T-cell (primary cell): ENCODE measurements around the gene MAP1LC3C. TPM values are rescaled to one million over a fixed set of nuclear protein-coding genes. Genes with fewer than 3 reads are reported as not detected.

Experiments used
- ATAC-seq, 4 experiments: fragments of 200-7000 bp in 3 of 4; fragments of 150-1000 bp in 1 of 4; cut with Tn5 transposase; replicated peaks in 1 of 4; 1 replicate in 3 of 4; 2 replicates in 1 of 4; pipeline ENCODE4 v1.10.0; 2021; ENCODE audit warnings: moderate library complexity in 3 of 4, mild to moderate bottlenecking in 2 of 4, moderate number of reproducible peaks in 1 of 4
- CTCF ChIA-PET, 2 donors: fragments of 300-600 bp; sonication (Branson Sonifier 250); formaldehyde crosslinking; loops; one replicate each; lab custom pipeline; 2022; ENCODE audit warnings: antibody characterized with exemption in 2 of 2; lab: Charles Lee
- POLR2A ChIA-PET, 2 donors: fragments of 300-600 bp; sonication (Branson Sonifier 250); formaldehyde crosslinking; loops; one replicate each; lab custom pipeline; 2022; ENCODE audit warnings: antibody characterized with exemption in 2 of 2; lab: Charles Lee
- DNase-seq, 35 experiments: peaks; one replicate each; pipeline versions ENCODE4 v3.0.0 to v3.0.0-alpha.2; 2013 to 2023
- H3K27ac ChIP-seq: one replicate; pipeline ENCODE4 v1.5.1; 2013; ENCODE audit warnings: low read length
- H3K27me3 ChIP-seq, 2 experiments: replicated peaks in 1 of 2; 1 replicate in 1 of 2; 2 replicates in 1 of 2; pipeline versions ENCODE4 v1.6.1 to v1.7.0; 2013; ENCODE audit warnings: low read length in 1 of 2, mixed read lengths in 1 of 2; ENCODE audit not compliant: control insufficient read depth in 2 of 2, insufficient read depth in 2 of 2; ENCODE audit errors: extremely low read depth in 1 of 2
- H3K36me3 ChIP-seq, 2 donors: 1 replicate in 1 of 2; 2 replicates in 1 of 2; pipeline versions ENCODE4 v1.6.1 to v1.7.0; 2013; ENCODE audit warnings: low read length in 1 of 2; ENCODE audit not compliant: control insufficient read depth in 2 of 2, insufficient read depth in 1 of 2; ENCODE audit errors: extremely low read depth in 1 of 2
- H3K4me1 ChIP-seq, 2 experiments: 1 replicate in 1 of 2; 2 replicates in 1 of 2; pipeline versions ENCODE4 v1.6.1 to v1.7.0; 2013; ENCODE audit warnings: low read length in 2 of 2, mixed read lengths in 1 of 2; ENCODE audit not compliant: insufficient read depth in 2 of 2, control insufficient read depth in 1 of 2; ENCODE audit errors: extremely low read depth in 1 of 2
- H3K4me3 ChIP-seq, 2 donors: 1 replicate in 1 of 2; 2 replicates in 1 of 2; pipeline versions ENCODE4 v1.5.1 to v1.7.0; 2013; ENCODE audit warnings: mild to moderate bottlenecking in 2 of 2, low read length in 1 of 2, moderate library complexity in 1 of 2; ENCODE audit not compliant: control insufficient read depth in 1 of 2; ENCODE audit errors: extremely low read depth in 1 of 2
- H3K9me3 ChIP-seq: 2 replicates; pipeline ENCODE4 v1.7.0; 2013
- H3K27ac Mint-ChIP-seq, 2 donors: one replicate each; pipeline ENCODE4 v1.8.0; 2020 to 2021; ENCODE audit warnings: mild to moderate bottlenecking in 2 of 2, mixed read lengths in 2 of 2
- H3K27me3 Mint-ChIP-seq, 2 donors: one replicate each; pipeline ENCODE4 v1.8.0; 2021 to 2022; ENCODE audit warnings: mixed read lengths in 2 of 2
- H3K36me3 Mint-ChIP-seq: one replicate; pipeline ENCODE4 v1.8.0; 2021; ENCODE audit warnings: mixed read lengths
- H3K4me1 Mint-ChIP-seq, 3 donors: one replicate each; pipeline ENCODE4 v1.8.0; 2020 to 2022; ENCODE audit warnings: mixed read lengths in 3 of 3, mild to moderate bottlenecking in 1 of 3
- H3K4me3 Mint-ChIP-seq, 3 donors: one replicate each; pipeline ENCODE4 v1.8.0; 2020 to 2022; ENCODE audit warnings: mild to moderate bottlenecking in 3 of 3, mixed read lengths in 3 of 3, moderate library complexity in 3 of 3
- H3K9me3 Mint-ChIP-seq, 3 donors: one replicate each; pipeline ENCODE4 v1.8.0; 2020 to 2022; ENCODE audit warnings: mixed read lengths in 3 of 3
- WGBS: methylation state at CpG from one replicate; pipeline ENCODE4 v1.1.5; 2013; ENCODE audit warnings: missing lambda C conversion rate; ENCODE audit not compliant: insufficient coverage; 5-methylcytosine and 5-hydroxymethylcytosine counted together
- total RNA-seq, 35 experiments: library from RNA in 6 of 35; stranded (reverse) in 6 of 35; fragments of 120-200 nt in 1 of 35; gene quantifications; one replicate each; pipeline versions ENCODE4 v1.2.1 to v1.2.4 and lab custom pipeline; 2013 to 2026

MAP1LC3C gene
- total RNA-seq, 5 donors from 2014 or later (not counting 1 experiment from before 2014, with no cell fraction given), result not detected

GRCh38 chr1:241985787-241986186 lies 13.1 kb downstream of the MAP1LC3C start:
- H3K9me3 Mint-ChIP-seq, result no peaks in the 10 kb centered on the region
- 70% methylated on average over 5 of the region's 10 CpGs for WGBS

GRCh38 chr1:241979926-241980325 lies 19.0 kb downstream of the MAP1LC3C start:
- DNase-seq (no peak), ATAC-seq (no peak)
- Mint-ChIP-seq H3K36me3 (no peaks in the 10 kb centered on the region), H3K4me1 (no peaks in the 10 kb centered on the region), H3K27ac (no peak overlapping the region), H3K27me3 (peaks cover 0 to 2% of the 10 kb centered on the region in 2 donors), H3K9me3 (no peaks in the 10 kb centered on the region), H3K4me3 (no peak overlapping the region)
- Histone ChIP-seq H3K9me3 (no peaks in the 10 kb centered on the region), H3K27ac (no peak overlapping the region), H3K36me3 (no peaks in the 10 kb centered on the region), H3K4me1 (no peaks in the 10 kb centered on the region), H3K4me3 (no peak overlapping the region), H3K27me3 (no peaks in the 10 kb centered on the region)
- no CpG with 5 or more reads among the region's 1 CpG for WGBS
- POLR2A ChIA-PET, result no interaction called here
- CTCF ChIA-PET, result no interaction called here

More at GRCh38 chr1:241985787-241986186, 13.1 kb downstream of the MAP1LC3C start:
- H3K36me3 ChIP-seq, result no peaks in the 10 kb centered on the region
- H3K9me3 ChIP-seq, result no peaks in the 10 kb centered on the region
- H3K4me3 ChIP-seq, result no peak overlapping the region
- H3K27ac Mint-ChIP-seq, result no peak overlapping the region
- H3K27ac ChIP-seq, result no peak overlapping the region
- no peaks in the 10 kb centered on the region for H3K36me3 Mint-ChIP-seq
- ATAC-seq (no peak), DNase-seq (peak in 1 of 35 experiments; percentile 15)
- no peak overlapping the region for H3K4me3 Mint-ChIP-seq
- ChIA-PET POLR2A (interaction anchor here in 1 of 2 donors (0.7 kb wide), 1 partner anchor 712 kb away, joined by 3 read pairs; no protein-coding TSS in a partner anchor), CTCF (interaction anchor here in 1 of 2 donors (1.0 to 1.2 kb wide), 2 partner anchors 9 to 474 kb away, joined by 3 to 5 read pairs; no protein-coding TSS in a partner anchor)
- H3K27me3 ChIP-seq, result peaks cover 0 to 2% of the 10 kb centered on the region in 2 experiments
- H3K4me1 Mint-ChIP-seq, result no peaks in the 10 kb centered on the region
- H3K4me1 ChIP-seq, result no peaks in the 10 kb centered on the region
- H3K27me3 Mint-ChIP-seq, result peaks cover 0 to 2% of the 10 kb centered on the region in 2 donors

- no peaks in the 10 kb centered on the region for H3K36me3 ChIP-seq
- no peak overlapping the region for H3K27ac ChIP-seq
- H3K4me1 ChIP-seq, result no peaks in the 10 kb centered on the region
- Mint-ChIP-seq H3K4me1 (no peaks in the 10 kb centered on the region), H3K36me3 (no peaks in the 10 kb centered on the region), H3K4me3 (no peak overlapping the region), H3K9me3 (no peaks in the 10 kb centered on the region), H3K27ac (no peak overlapping the region), H3K27me3 (peaks cover 0 to 2% of the 10 kb centered on the region in 2 donors)
- DNase-seq, result no peak
- no peaks in the 10 kb centered on the region for H3K27me3 ChIP-seq
- WGBS, result 91% methylated on average over 18 of the region's 18 CpGs
- ChIA-PET CTCF (no interaction called here), POLR2A (no interaction called here)
- no peak for ATAC-seq
- no peaks in the 10 kb centered on the region for H3K9me3 ChIP-seq
- no peak overlapping the region for H3K4me3 ChIP-seq
Observed at GRCh38 chr1:241979071-241979470, 19.8 kb downstream of the MAP1LC3C start.

- WGBS, result no CpG with 5 or more reads among the region's 6 CpGs
- no peak overlapping the region for H3K27ac ChIP-seq
- Mint-ChIP-seq H3K27me3 (peaks cover 0 to 4% of the 10 kb centered on the region in 2 donors), H3K4me3 (no peak overlapping the region), H3K36me3 (no peaks in the 10 kb centered on the region), H3K4me1 (no peaks in the 10 kb centered on the region), H3K27ac (no peak overlapping the region), H3K9me3 (no peaks in the 10 kb centered on the region)
- no peaks in the 10 kb centered on the region for H3K4me1 ChIP-seq
- H3K27me3 ChIP-seq, result no peaks in the 10 kb centered on the region
- no peak for ATAC-seq
- H3K9me3 ChIP-seq, result no peaks in the 10 kb centered on the region
- H3K4me3 ChIP-seq, result no peak overlapping the region
- CTCF ChIA-PET, result interaction anchor here in 1 of 2 donors (1.4 kb wide), 1 partner anchor 10 kb away, joined by 5 read pairs; no protein-coding TSS in a partner anchor
- H3K36me3 ChIP-seq, result no peaks in the 10 kb centered on the region
- POLR2A ChIA-PET, result no interaction called here
- no peak for DNase-seq
Observed at GRCh38 chr1:241976229-241976628, 22.7 kb downstream of the MAP1LC3C start.

GRCh38 chr1:241972703-241973369 lies 26.1 kb downstream of the MAP1LC3C start:
- 90% methylated on average over 3 of the region's 6 CpGs for WGBS
- no peak overlapping the region for H3K27ac Mint-ChIP-seq
- Histone ChIP-seq H3K9me3 (no peaks in the 10 kb centered on the region), H3K36me3 (no peaks in the 10 kb centered on the region), H3K4me1 (no peaks in the 10 kb centered on the region), H3K4me3 (no peak overlapping the region), H3K27ac (no peak overlapping the region), H3K27me3 (no peaks in the 10 kb centered on the region)
- ATAC-seq (no peak), DNase-seq (no peak)
- no peaks in the 10 kb centered on the region for H3K36me3 Mint-ChIP-seq
- ChIA-PET CTCF (no interaction called here), POLR2A (interaction anchor here in 1 of 2 donors (0.6 kb wide), 1 partner anchor 144 kb away, joined by 3 read pairs; no protein-coding TSS in a partner anchor)
- peaks cover 0 to 4% of the 10 kb centered on the region in 2 donors for H3K27me3 Mint-ChIP-seq
- no peaks in the 10 kb centered on the region for H3K4me1 Mint-ChIP-seq
- no peaks in the 10 kb centered on the region for H3K9me3 Mint-ChIP-seq
- no peak overlapping the region for H3K4me3 Mint-ChIP-seq

GRCh38 chr1:241968611-241969010 lies 30.3 kb downstream of the MAP1LC3C start:
- 100% methylated on average over 1 of the region's 4 CpGs for WGBS
- no peak overlapping the region for H3K4me3 Mint-ChIP-seq
- no peaks in the 10 kb centered on the region for H3K9me3 Mint-ChIP-seq
- Histone ChIP-seq H3K36me3 (no peaks in the 10 kb centered on the region), H3K27me3 (no peaks in the 10 kb centered on the region), H3K9me3 (no peaks in the 10 kb centered on the region), H3K4me3 (no peak overlapping the region), H3K4me1 (no peaks in the 10 kb centered on the region), H3K27ac (no peak overlapping the region)
- ATAC-seq (no peak), DNase-seq (no peak)
- H3K27ac Mint-ChIP-seq, result no peak overlapping the region
- CTCF ChIA-PET, result no interaction called here
- H3K36me3 Mint-ChIP-seq, result no peaks in the 10 kb centered on the region
- peaks cover 0 to 4% of the 10 kb centered on the region in 2 donors for H3K27me3 Mint-ChIP-seq
- POLR2A ChIA-PET, result no interaction called here
- H3K4me1 Mint-ChIP-seq, result no peaks in the 10 kb centered on the region
